ENCODE results near the gene DUSP22. TPM values are rescaled to one million over a fixed set of nuclear protein-coding genes. Genes with fewer than 3 reads are reported as not detected.

The DUSP22 gene
- polyA plus RNA-seq, 3 donors = 107 to 120 (median 117) TPM

DNA sequence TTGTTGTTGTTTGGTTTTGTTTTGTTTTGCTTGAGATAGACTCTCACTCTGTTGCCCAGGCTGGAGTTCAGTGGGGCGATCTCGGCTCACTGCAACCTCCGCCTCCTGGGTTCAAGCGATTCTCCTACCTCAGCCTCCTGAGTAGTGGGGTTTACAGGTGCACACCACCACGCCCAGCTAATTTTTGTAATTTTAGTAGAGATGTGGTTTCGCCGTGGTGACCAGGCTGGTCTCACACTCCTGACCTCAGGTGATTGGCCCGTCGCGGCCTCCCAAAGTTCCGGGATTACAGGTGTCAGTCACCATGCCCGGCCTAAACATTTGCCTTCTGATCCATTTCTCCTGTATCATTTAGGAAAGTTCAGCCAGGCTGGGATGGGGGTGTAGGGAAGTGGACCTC is 17.7 kb downstream of the DUSP22 start:
- Mint-ChIP-seq H3K27ac (peak overlapping the region in 4 of 7 donors; percentile 17 to 74 (median 68)), H3K36me3 (peaks cover 19 to 22% of the 10 kb centered on the region in 2 donors), H3K27me3 (ENCODE audit: low read depth in 3 of 3) (peaks cover 0 to 2% (median 1%) of the 10 kb centered on the region in 3 donors), H3K4me3 (no peak overlapping the region), H3K4me1 (peaks cover 54% of the 10 kb centered on the region), H3K9me3 (peaks cover 0 to 19% (median 0%) of the 10 kb centered on the region in 7 donors)
- intact Hi-C loops (cut with micrococcal nuclease) = no loop called here
- H3K4me1 ChIP-seq (ENCODE audit: control insufficient read depth in 1 of 2, insufficient read depth in 2 of 2, low read length in 2 of 2) = peaks cover 61 to 72% of the 10 kb centered on the region in 2 donors
- H3K27me3 ChIP-seq (ENCODE audit: control insufficient read depth in 2 of 2, insufficient read depth in 2 of 2, low read length in 2 of 2) = no peaks in the 10 kb centered on the region
- WGBS (ENCODE audit: insufficient coverage) = 91% methylated on average over 8 of the region's 12 CpGs
- no peak overlapping the region for H3K4me3 ChIP-seq (replicated peaks in 1 of 3; ENCODE audit: low read depth in 2 of 3, low read length in 3 of 3)
- H3K4me2 ChIP-seq (replicated peaks; ENCODE audit: extremely low read depth, low read length, poor library complexity, severe bottlenecking) = no peak overlapping the region
- H3K27ac ChIP-seq (ENCODE audit: low read depth in 1 of 2, low read length in 2 of 2) = peak overlapping the region in 1 of 2 donors; percentile 4
- TF ChIP-seq, protein P1, sequence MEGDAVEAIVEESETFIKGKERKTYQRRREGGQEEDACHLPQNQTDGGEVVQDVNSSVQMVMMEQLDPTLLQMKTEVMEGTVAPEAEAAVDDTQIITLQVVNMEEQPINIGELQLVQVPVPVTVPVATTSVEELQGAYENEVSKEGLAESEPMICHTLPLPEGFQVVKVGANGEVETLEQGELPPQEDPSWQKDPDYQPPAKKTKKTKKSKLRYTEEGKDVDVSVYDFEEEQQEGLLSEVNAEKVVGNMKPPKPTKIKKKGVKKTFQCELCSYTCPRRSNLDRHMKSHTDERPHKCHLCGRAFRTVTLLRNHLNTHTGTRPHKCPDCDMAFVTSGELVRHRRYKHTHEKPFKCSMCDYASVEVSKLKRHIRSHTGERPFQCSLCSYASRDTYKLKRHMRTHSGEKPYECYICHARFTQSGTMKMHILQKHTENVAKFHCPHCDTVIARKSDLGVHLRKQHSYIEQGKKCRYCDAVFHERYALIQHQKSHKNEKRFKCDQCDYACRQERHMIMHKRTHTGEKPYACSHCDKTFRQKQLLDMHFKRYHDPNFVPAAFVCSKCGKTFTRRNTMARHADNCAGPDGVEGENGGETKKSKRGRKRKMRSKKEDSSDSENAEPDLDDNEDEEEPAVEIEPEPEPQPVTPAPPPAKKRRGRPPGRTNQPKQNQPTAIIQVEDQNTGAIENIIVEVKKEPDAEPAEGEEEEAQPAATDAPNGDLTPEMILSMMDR (IDR thresholded peaks at IDR 0.05) = no peak
- H3K9me3 ChIP-seq (replicated peaks in 1 of 2; ENCODE audit: control insufficient read depth in 1 of 2, insufficient read depth in 1 of 2, low read length in 2 of 2) = no peaks in the 10 kb centered on the region
- DNase-seq = no peak
- no peak overlapping the region for H2AFZ ChIP-seq (ENCODE audit: insufficient read depth, low read depth, low read length, poor library complexity, severe bottlenecking)
- peaks cover 11 to 30% of the 10 kb centered on the region in 2 donors for H3K36me3 ChIP-seq (replicated peaks in 1 of 2; ENCODE audit: control insufficient read depth in 1 of 2, insufficient read depth in 2 of 2, low read length in 2 of 2)
- no peaks in the 10 kb centered on the region for H4K20me1 ChIP-seq (ENCODE audit: insufficient read depth, low read length)
- H3K9ac ChIP-seq (ENCODE audit: insufficient read depth, low read length, poor library complexity, severe bottlenecking) = no peak overlapping the region
- H3K79me2 ChIP-seq (ENCODE audit: insufficient read depth, low read length) = peaks cover 42% of the 10 kb centered on the region

DNA sequence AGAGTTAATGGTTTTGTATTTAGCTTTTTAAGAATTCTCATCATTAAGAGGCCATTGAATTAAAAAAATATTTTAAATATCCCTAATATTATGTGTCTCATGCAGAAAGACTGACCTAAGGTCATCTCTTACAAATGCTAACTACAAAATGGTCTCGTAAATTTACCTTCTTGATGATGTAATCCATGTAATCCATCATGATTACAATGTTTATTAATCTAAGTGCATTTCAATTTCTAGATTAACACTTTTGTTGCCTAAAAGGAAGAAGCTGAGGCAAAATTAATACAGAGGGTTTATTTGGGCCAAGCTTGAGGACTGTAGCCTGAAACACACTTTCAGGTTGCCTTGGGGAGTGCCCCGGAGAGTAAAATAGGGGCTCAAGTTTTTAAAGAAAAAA is 18.4 kb downstream of the DUSP22 start:
- Histone ChIP-seq H3K27ac (ENCODE audit: low read depth in 1 of 2, low read length in 2 of 2) (peak overlapping the region in 1 of 2 donors; percentile 88), H3K9me3 (replicated peaks in 1 of 2; ENCODE audit: control insufficient read depth in 1 of 2, insufficient read depth in 1 of 2, low read length in 2 of 2) (no peaks in the 10 kb centered on the region), H3K9ac (ENCODE audit: insufficient read depth, low read length, poor library complexity, severe bottlenecking) (no peak overlapping the region), H4K20me1 (ENCODE audit: insufficient read depth, low read length) (no peaks in the 10 kb centered on the region), H3K4me1 (ENCODE audit: control insufficient read depth in 1 of 2, insufficient read depth in 2 of 2, low read length in 2 of 2) (peaks cover 66 to 79% of the 10 kb centered on the region in 2 donors), H3K36me3 (replicated peaks in 1 of 2; ENCODE audit: control insufficient read depth in 1 of 2, insufficient read depth in 2 of 2, low read length in 2 of 2) (peaks cover 6 to 29% of the 10 kb centered on the region in 2 donors), H3K79me2 (ENCODE audit: insufficient read depth, low read length) (peaks cover 50% of the 10 kb centered on the region), H3K4me2 (replicated peaks; ENCODE audit: extremely low read depth, low read length, poor library complexity, severe bottlenecking) (no peak overlapping the region), H2AFZ (ENCODE audit: insufficient read depth, low read depth, low read length, poor library complexity, severe bottlenecking) (no peak overlapping the region), H3K4me3 (replicated peaks in 1 of 3; ENCODE audit: low read depth in 2 of 3, low read length in 3 of 3) (no peak overlapping the region), H3K27me3 (ENCODE audit: control insufficient read depth in 2 of 2, insufficient read depth in 2 of 2, low read length in 2 of 2) (no peaks in the 10 kb centered on the region)
- no peak for DNase-seq
- Mint-ChIP-seq H3K9me3 (peaks cover 0 to 19% (median 0%) of the 10 kb centered on the region in 7 donors), H3K36me3 (peaks cover 25 to 29% of the 10 kb centered on the region in 2 donors), H3K27ac (peak overlapping the region; percentile 83 to 97 (median 92)), H3K4me1 (peaks cover 55% of the 10 kb centered on the region), H3K4me3 (no peak overlapping the region), H3K27me3 (ENCODE audit: low read depth in 3 of 3) (peaks cover 0 to 2% (median 1%) of the 10 kb centered on the region in 3 donors)
- 93% methylated on average over 1 of the region's 2 CpGs for WGBS (ENCODE audit: insufficient coverage)
- intact Hi-C loops (cut with micrococcal nuclease) = no loop called here
- TF ChIP-seq, protein P1 (IDR thresholded peaks at IDR 0.05) = no peak

All from CD14-positive monocyte (primary cell).